Lung microvascular endothelial cell (primary cell): ENCODE results near the gene IFT81. TPM values are rescaled to one million over a fixed set of nuclear protein-coding genes. Genes with fewer than 3 reads are reported as not detected.
"Not testable (repeated sequence)": the region's sequence is repeated elsewhere in the genome, so short reads cannot be mapped to it uniquely, and the experiment has no call there.

Source experiments
- DNase-seq, 2 donors: peaks; one replicate each; pipeline versions ENCODE4 v3.0.0 to v3.0.0-alpha.2; 2010; ENCODE audit warnings: low read depth in 2 of 2
- total RNA-seq: library from RNA; depleted of rRNA; stranded (reverse); fragments of >200 nt; gene quantifications from 2 replicates; pipeline ENCODE4 v1.2.1, GENCODE V29; 2014

Gene IFT81
- total RNA-seq, 1 donor from 2014 or later, result 7.5 TPM

DNA sequence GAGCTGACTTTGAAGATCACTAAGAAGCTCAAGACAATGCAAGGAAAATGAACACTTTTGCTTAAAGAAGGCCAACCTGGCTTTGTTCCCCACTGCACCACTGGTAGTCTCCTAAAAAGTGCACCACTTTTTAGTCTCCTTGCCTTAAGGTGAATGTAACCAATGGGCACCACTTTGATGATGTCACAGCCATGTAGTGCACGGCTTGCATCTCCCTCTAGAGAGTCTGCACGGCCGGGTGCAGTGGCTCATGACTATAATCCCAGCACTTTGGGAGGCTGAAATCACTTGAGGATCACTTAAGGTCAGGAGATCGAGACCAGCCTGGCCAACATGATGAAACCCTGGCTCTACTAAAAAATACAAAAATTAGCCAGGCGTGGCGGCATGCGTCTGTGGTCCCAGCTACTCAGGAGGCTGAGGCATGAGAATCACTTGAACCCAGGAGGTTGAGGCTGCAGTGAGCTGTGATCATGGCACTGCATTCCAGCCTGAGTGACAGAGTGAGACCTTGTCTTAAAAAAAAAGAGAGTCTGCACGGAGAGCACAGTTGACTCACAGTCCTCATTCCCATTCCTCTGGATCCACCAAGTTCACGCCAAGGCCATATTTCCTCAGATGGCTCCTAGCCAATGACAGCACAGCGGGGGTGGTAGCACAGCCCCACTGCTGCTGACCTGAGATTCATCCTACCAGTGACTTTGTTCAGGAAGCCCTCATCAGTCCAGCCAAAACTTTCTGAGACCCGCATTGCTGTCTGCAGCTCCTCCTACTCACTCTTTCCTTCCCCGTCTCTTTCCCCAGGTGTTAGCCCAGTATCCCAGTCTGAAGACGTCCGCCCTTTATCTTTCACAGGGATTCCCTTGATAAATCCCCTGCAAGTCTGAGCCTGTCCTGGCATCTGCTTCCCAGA is 16.5 kb upstream of the IFT81 start:
- peak; percentile 85 to 90 for DNase-seq

DNA sequence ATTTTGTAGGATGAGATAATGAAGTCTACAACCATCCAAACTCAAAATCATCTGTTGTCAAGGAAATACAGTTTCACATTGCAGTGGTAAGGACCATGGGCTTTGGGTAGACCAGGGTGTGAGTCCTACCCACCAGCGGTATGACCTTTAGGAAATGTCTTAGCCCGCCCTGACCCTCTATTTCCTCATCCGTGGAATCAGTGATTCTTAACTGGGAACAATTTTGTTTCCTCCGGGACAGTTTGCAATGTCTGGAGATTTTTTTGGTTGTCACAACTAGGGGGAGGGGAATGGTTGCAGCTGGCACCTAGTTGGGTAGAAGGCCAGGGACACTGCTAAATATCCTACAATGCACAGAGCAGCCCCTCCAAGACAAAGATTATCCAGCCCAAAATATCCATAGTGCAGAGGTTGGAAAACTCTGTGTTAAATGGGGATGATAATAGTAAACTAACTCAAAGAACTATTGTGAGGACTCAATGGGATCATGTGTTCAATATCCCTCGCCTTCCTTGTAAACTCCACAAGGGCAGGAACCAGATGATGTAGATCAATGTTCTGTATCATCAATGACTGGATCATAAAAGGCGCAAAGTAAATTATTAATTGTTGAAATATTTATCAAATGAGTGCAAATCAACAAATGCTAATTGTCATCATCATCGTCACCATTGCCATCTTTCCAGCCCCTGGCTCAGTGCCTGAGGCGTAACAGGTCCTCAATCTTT is 15.7 kb upstream of the IFT81 start:
- DNase-seq, result no peak

DNA sequence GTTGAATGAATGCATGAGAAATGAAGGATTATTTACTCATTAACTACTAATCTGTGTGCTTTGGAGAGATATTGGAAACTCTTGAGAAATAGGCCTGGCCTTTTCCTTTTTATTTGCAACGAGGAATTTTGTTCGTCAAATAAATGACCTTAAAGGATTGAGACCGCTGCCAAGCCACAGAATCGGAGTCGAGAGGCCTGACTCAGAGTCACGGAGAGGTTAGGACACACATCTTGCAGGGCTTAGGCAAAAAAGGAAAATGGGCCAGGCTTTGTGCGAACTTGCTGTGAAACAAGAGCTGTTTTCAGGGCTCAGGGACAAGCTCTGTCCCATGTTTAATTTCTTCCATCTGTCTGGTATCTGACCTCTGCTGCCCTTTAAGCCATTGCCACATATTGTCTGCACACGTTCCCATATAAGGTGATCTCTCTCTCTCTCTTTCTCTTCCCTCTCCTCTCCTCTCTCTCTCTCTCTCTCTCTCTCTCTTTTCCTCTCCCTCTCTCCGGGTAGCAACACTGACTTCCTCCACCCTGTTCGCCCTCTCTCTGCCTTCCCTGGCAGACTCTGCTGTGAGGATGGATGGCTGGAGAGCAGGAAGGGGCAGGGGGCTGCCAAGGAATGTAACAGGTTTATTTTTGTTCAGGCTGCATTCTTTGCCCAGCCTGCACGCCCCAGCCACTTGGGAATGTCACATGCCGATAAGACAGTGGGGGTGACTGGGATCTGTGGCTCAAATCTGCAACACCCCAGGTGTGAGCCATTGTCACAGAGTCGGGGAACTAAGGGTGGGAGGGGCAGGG is 14.9 kb upstream of the IFT81 start:
- peak; percentile 82 to 88 for DNase-seq

DNA sequence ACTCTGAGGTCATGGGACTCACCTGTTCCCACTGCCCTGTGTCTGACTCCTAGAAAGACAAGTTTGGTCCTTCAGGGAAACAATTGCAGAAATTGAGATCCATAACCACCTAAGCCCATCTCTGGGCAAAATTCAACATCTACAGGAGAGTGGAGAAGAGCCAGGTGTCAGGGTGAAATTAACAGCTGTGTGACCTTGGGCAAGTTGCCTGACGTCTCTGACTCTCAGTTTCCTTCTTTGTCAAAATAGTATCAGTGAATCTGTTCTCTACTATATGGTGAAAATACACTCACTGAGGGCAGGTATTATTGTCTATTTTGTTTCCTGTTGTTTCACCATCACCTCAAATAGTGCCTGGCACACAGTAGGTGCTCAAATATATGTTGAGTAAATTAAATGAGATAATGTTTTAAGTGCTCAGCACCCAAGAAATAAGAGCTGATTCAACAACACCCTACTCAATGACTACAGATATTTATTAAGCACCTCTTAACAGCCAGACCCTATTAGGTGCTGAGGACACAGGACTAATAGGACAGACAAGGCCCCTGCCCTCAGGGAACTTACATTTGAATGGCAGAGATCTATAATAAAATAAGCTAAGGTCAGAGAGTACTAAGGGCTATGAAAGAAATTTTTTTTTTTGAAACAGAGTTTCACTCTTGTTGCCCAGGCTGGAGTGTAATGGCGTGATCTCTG is 14.2 kb upstream of the IFT81 start:
- no peak for DNase-seq

DNA sequence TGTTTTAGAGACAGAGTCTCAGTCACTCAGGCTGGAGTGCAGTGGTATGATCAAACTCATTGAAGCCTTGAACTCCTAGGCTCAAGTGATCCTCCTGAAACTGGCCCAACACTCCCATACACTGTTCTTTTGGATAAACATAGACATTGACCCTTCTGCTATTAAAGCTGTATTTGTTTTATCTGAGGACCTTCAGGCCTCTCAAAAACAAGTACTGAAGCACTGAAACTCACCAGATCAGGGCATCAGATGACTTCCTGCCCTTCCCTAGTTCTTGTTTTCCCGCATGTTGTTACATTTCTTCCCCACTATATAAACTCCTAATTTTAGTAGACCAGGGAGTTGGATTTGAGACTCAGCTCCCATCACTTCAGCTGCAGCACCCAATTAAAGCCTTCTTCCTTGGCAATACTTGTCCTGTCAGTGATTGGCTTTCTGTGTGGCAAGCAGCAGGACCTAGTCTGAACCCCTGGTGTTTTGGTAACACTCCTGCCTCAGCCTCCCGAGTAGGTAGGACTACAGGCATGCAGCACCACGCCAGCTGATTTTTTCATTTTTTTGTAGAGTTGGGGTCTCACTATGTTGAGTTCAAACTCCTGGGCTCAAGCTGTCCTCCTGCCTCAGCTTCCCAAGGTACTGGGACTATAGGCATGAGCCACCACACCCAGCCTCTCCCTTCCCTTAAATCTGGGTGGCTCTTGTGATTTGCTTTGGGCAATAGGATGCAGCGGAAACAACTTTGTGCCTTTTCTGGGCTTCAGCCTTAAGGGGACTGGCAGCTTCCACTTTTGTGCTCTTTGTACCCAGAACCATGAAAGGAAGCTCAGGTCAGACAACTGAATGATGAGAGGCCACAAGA is 12.5 kb upstream of the IFT81 start:
- no peak for DNase-seq

DNA sequence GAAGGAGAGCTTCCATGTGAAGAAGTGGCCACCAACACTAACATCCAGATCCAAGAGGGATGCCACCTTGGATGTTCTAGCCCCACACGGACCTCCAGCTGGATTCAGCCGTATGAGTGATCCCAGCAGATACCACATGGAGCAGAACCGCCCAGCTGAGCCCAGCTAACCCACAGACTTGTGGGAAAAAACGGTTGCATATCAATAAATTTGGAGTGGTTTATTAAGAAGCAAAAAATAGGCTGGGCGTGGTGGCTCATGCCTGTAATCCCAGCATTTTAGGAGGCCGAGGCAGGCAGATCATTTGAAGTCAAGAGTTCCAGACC is 11.9 kb upstream of the IFT81 start:
- DNase-seq, result no peak

DNA sequence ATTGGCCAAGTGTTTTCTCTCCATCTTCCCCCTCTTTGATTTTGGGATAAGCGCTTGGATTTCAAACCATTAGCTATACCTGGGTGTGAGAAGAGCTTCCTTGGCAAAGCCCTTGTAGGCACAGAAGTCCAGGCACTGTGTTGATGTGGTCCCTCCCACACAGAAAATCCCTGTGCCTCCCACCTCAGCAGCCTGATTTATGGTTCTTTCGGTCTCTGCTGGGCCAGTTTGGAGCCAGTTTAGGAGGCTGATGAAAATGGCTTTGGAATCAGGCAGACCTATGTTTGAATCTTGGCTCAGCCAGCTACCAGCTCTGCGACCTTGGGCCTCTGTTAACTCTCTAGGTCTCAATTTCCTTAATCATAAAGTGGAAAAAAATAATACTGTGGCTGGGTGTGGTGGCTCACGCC is 9.6 kb upstream of the IFT81 start:
- DNase-seq, result no peak

DNA sequence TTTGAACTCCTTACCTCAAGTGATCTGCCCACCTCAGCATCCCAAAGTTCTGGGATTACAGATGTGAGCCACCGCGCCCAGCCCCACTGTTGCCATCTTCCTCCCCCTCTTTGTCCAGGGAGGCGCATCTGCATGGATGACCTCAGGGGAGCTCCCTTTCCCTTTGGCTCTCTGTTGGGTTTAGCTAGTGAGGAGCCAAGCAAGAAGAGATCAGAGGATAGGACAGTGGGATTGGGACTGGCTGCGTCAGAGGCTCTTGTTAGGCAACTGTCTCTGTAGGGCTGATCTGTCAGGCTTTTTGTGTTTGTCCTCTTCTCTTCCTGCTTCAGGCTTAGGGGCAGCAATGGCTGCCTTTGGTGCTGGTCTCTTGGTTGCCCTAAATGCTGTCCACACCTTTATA is 8.5 kb upstream of the IFT81 start:
- no peak for DNase-seq

DNA sequence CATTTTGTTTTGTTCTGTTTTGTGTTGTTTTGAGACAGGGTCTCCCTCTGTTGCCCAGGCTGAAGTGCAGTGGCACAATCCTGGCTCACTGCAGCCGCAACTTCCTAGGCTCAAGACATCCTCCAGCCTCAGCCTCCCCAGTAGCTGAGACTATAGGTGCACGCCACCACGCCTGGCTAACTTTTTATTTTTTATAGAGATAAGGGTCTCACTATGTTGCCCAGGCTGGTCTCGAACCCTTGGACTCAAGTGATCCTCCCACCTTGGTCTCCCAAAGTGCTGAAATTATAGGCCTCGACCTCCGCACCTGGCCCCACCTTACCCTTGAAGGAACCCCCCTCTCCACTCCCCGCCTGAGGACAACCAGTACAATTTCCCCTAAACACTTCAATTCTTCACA is 7.5 kb upstream of the IFT81 start:
- no peak for DNase-seq

DNA sequence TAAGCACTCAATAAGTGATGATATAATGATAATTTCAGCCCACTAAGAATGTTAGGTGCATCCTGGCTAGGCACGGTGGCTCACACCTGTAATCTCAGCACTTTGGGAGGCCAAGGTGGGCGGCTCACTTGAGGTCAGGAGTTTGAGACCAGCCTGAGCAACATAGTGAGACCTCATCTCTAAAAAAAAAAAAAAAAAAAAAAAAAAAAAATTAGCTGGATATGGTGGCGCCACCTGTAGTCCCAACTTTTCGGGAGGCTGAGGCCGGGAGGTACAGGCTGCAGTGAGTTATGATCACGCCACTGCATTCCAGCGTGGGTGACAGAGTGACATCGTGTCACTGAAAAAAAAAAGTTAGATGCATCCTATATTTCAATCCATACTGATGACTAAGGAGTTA is 6.9 kb upstream of the IFT81 start:
- DNase-seq, result not testable (repeated sequence)

DNA sequence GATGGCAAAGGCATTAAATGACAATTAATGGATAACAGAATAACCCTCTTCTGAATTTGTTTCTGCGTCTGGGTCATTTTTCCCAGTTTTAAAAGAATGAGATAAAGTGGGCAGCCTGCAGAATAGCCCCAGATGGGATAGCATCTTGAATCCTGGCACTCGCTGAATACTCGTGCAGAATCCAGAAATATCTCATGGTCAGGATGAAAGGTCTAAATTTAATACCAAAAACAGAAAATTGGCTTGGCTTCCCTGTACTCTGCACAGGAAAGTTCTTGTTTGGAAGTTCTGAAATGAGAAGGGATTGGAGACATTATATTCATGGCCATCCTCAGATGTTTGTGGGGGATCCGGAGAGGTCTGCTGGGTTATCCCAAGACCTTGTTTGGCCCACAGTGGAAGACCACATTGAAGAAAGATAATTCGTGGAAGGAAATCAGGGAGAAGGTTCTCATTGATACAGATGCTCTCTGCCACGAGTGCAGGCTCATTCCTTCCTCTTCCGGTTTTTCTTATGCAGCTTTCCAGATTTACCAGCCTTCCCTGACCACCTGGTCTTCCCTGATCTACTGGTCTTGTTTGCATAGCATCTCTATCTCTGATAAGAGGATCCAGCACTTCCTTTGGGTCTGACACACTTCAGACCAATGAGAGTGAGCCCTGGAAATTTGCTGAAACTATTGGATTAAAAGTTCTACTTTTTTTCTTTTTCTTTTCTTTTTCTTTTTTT is 6.0 kb upstream of the IFT81 start:
- DNase-seq, result peak; percentile 43 to 84

DNA sequence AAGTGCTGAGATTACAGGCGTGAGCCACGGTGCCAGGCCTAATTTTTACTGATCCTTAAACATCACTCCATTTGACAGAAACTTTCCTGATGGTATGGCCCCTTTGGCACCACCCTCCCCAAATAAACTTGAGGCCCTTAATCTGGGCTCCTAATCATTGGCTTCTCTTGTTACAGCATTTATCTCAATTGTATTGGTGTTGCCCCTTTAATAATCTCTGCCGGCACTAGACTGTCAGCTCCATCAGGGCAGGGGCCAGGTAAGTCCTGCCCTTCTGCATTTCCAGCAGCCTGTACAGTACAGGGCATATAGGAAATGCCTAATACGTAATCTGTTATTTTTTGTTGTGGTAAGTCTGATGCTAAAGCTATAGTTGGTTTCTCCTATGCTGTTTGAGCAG is 1.2 kb upstream of the IFT81 start:
- no peak for DNase-seq

DNA sequence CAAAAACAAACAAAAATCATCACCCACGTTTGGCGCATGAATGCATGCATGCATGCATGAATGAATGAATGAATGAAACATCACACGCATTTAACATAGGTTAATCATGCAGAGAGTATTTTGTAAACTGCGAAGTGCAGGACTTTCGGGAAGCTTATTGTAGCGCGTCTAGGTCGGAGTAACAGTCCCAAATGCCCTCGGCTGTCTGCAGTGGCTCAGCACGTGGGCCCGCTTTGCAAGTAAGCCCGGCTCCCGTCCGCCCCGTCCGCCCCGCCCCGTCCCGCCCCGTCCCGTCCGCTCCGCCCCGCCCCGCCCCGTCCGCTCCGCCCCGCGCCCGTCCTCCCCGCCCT is 263 bp upstream of the IFT81 start:
- DNase-seq, result no peak

DNA sequence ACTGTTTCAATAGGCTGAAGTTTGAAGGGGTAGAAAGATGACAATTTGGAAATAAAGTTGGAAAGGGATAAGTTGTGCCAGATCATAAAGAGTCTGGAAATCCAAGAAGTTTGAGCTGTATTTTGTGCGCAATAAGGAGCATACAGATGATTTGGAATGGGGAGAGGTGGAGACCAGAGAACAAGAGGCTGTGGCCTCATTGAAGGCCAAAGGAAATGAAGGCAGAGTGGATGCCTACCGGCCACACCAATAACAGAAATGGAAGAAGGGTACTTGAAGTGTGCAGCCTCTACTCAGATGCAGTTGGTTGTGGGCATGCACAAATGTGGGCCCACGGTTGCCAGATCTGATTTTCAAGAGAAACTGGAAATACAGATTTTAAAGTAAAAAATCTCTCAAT is 2.4 kb downstream of the IFT81 start:
- DNase-seq, result no peak

DNA sequence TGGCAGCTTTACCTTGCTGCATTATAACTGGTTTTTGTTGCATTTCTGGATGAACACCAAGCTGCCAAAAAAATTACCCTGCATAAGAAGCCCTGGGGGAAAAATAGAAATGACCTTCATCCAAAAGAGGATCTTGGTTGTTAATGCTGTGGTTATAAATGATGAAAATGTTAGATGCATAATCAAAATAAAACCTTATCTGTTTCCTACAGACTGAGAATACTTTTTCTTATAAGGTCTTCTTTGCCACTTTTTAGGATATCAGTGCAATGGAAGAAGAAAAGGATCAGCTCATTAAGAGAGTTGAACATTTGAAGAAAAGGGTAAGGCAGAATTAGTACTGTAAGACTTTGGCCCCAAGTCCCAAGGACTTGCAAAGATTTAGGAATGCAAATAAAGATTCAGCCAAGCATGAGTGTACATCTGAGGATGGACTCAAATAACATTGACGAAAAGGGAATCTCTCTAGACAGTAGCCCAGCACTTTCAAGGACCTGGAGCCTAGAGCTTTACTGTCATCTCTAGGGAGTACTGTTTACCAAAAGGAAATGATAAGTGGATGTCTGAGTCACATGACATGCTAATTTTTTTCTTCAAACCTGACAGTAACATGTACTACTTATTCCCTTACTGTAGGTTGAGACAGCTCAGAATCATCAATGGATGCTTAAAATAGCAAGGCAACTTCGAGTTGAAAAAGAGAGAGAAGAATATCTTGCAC is 10.7 kb downstream of the IFT81 start:
- DNase-seq, result peak in 1 of 2 donors; percentile 73

DNA sequence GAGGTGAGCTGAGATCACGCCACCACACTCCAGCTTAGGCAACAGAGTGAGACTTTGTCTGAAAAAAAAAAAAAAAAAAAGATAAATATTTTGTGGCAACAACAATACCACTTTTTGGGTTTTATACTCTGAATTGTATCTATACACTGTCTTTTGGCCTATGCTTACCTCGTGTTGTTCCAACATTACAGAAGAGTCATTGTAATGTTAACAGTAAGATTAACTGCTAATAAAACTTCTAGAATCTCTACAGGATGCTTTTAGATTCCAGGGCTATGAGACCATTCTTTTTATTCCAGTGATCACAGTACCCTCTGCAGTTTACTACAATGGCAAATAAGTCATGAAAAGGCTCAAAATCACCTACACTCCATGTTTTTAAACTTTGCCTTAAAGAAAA is 11.6 kb downstream of the IFT81 start:
- no peak for DNase-seq

DNA sequence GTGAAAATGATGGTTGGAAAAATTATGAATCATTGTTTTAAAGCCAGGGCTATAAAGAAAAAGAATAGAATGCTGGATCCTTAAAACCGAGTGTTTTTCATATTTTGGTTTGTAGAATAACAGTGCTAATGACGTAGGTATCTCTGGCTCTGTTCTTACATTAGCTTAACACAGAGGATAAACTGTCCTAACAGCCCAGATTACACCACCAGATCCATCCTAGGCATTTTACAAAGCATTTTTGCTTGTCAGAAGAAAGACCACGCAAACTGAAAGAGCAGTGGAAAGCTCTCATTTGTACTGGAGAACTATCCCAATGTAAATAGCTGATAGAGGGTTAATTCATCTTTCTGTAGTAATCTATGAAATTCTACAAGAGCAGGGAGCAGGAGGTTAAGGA is 13.6 kb downstream of the IFT81 start:
- no peak for DNase-seq

DNA sequence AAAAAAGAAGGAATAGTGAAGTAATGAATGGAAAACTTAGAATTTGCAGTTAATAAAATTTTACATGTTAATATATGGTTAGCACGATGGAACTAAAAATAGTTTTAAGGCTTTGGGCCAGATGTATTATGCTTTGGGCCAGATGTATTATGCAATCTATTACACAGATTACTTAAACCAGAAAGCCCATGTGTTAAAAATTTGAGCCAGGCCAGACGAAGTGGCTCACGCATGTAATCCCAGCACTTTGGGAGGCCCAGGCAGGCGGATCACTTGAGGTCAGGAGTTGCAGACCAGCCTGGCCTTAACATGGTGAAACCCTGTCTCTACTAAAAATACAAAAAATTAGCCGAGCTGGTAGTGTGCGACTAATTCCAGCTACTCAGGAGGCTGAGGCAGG is 17.2 kb downstream of the IFT81 start:
- no peak for DNase-seq

DNA sequence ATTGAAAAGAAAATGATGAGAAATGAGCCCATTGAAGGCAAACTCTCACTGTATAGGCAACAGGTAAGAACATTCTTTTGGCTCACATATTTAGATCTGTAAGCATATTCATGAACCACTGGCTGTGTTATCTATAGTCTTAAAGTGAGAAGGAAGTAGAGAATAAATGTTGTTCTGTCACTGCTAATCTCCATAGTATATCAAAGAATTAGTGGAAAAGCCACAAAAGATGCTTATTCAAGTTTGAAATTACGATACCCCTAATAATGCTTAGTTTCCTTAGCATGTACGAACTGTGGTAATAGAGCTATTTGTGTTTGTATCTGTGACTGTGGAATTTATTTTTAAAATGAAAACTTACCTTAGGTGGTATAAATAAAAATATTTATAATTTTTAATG is 22.8 kb downstream of the IFT81 start:
- no peak for DNase-seq
